ENCODE data around the gene NUP153. TPM values are rescaled to one million over a fixed set of nuclear protein-coding genes. Genes with fewer than 3 reads are reported as not detected.

NUP153 gene
- total RNA-seq, 1 donor from 2014 or later: 20.3 TPM

Other genes with a start within 250 kb of the NUP153 start
- gene FAM8A1, start 106.6 kb downstream of the NUP153 start, total RNA-seq: 8.5 and 12.0 TPM in 2 replicates